HG03342 (cell line): ENCODE results near the gene XPO4.
A peak's percentile ranks its signal among the peaks of the same experiment; 100 is the strongest.
"Not testable (repeated sequence)": the region's sequence is repeated elsewhere in the genome, so short reads cannot be mapped to it uniquely, and the experiment has no call there.

ENCODE experiments used
- ATAC-seq: cut with Tn5 transposase; IDR thresholded peaks from one replicate; pipeline ENCODE4 v1.9.1; 2021; ENCODE audit warnings: mild to moderate bottlenecking, moderate library complexity; ENCODE audit not compliant: unreplicated experiment

Gene XPO4

DNA sequence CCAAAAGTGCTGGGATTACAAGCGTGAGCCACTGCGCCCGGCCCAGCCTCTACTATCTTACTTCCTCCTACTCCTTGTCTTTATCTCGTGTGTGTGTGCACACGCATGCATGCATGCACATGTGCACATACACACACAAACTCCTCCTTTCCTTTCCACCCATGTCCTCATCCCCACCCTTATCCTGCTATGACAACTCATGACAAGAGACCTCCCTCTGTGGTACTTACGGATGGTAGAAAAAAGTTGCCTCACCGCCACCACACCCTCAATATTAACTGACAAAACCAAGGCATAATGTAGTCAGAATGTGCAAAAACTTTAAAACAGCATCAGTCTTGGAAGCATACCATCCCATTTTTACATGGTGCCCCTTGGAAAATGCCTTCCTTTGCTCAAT is 112.9 kb downstream of the XPO4 start:
- no peak for ATAC-seq

DNA sequence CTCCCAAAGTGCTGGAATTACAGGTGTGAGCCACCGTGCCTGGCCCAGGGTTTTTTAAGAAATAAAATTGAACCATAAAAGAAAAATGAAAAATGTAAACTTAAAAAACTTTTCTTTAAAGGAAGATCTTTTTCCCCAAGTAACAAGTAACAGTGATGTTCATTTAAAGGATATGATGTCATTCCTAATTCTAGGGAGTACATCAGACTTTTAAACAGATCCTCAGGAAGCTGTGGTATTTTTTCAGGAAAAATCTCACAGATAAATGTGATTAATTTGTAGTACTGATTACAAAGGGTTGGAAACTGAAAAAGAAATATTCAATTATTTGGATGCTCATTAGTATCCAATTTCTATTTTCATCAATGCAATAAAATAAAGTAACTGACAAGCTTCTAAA is 114.2 kb downstream of the XPO4 start:
- ATAC-seq = no peak

- ATAC-seq = no peak
Measured at GRCh38 chr13:20787180-20787579, 115.4 kb downstream of the XPO4 start.

- ATAC-seq = no peak
Measured at GRCh38 chr13:20782116-20782708, 120.3 kb downstream of the XPO4 start.

- ATAC-seq = no peak
Measured at GRCh38 chr13:20780317-20780716, 122.2 kb downstream of the XPO4 start.

DNA sequence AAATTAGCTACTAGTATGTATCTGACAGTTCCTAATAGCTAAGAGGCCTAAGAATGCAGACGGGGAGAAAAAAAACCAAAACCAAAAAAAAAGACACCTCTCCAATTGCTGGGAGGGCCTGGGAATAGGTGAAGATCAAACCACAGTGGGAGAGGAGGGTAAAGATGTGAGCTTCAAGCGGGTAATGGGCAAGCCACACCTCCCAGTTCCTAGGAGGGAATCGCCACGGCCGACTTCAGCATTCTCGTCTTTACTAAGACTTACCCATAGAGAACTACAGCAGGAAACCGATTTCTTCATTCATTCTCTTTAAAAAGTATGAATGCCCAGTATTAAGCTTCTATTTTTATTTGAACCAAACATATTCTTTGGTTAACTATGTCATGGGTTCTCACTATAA is 123.1 kb downstream of the XPO4 start:
- no peak for ATAC-seq

DNA sequence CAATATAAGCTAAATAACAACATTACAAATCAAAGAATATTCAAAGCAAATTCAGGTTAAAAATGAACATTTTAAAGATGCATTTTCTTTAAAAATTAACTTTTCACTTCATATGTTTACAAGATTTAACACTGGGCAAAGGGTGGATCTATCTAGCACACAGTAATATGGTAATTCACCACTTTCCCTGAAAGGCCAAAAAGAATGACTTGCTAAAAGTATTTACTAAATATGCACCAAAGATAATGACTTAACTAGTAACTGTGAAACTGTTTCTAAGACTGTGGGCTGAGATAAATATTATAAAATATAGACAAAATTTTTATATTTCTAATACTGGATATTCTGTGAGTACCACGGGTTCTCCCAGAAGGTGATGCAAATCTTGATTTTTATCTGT is 124.2 kb downstream of the XPO4 start:
- ATAC-seq = no peak

GRCh38 chr13:20776751-20777150 is 125.8 kb downstream of the XPO4 start:
- no peak for ATAC-seq

GRCh38 chr13:20775961-20776360 is 126.6 kb downstream of the XPO4 start:
- ATAC-seq = no peak

- no peak for ATAC-seq
Measured at GRCh38 chr13:20774746-20775145, 127.8 kb downstream of the XPO4 start.

DNA sequence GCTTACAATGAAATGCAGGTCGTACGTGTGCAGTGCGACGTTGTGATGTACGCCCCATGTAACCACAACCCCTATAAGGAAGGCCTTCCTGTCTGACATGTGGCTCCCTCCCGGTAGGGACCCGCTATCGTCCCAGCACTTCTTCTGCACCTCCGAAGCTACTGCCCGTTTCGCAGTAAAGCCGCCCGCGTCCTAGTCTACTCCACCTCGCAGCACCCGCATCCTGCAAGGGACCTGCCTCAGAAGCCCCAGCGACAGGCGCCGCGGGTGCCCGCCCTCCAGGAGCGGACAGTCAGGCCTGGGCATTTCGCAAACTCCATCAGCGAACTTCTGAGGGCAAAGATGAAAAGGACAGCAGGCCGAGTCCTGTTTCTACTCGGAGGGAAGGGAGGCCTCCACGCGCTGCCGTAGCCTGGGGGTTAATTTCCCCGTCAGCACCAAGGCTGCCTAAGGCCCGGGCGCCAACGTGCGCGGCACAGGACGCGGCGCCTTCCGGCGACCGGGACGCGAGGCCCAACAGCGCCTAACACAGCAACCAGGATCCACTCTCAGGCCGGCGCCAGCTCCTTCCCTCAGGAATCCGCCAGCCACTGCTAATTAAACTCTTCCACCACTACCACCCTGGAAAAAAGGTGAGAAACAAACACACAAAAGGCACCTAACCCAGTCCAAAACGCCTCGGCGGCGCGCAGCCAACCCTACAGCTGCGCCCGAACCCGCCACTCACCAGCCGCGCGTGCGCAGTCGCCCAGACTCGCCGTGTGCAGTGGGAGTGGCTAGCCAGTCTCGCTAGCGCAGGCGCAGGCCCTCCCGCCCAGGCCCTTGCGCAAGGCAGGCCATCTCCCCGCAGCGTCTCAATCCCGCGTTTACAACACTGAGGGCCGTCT is 129.1 kb downstream of the XPO4 start, which contains the start of gene EEF1AKMT1:
TSS of gene EEF1AKMT1 (minus strand) at position 768 of the 887 bp plus-strand sequence. CDS start 16,363 bp downstream, outside the sequence.
- ATAC-seq = peak; percentile 82

- ATAC-seq = no peak
Measured at GRCh38 chr13:20772401-20773131, 130.0 kb downstream of the XPO4 start.

- ATAC-seq = no peak
Measured at GRCh38 chr13:20769834-20770233, 132.7 kb downstream of the XPO4 start.

DNA sequence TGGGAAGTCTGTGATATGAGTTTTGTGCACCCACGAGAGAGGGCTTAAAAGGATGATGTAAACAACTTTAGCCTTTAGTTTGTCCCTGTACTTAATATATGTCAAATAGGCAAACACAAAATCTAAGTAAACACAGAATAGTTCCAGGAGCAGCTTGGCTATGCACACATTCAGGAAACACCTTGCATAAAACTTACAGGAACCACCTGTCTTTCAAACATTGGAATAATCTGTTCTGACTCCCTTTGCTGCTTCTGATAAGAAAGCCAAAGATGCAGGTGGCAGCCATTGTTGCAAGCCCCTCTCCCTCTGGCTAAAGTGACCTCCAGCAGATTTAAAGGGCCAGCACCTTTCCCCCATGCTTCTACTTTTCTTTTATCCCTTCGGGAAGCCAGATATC is 133.5 kb downstream of the XPO4 start:
- no peak for ATAC-seq

GRCh38 chr13:20767309-20767943 is 135.1 kb downstream of the XPO4 start:
- ATAC-seq = no peak

DNA sequence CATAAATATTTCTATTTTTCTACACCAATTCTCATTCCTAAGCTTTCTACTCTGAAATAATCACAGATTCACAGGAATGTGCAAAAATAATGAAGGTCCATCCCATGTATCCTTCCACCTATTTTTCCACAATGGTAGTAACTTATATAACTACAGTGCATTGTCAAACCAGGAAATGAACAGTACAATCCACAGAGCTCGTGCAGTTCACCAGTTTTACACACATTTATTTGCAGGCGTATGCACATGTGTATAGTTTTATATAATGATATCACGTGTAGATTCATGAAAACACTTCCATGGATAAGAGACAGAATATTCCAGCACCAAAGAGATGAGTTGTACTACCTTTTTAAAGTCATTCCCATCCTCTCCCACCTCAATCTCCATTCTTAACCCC is 141.7 kb downstream of the XPO4 start:
- no peak for ATAC-seq

GRCh38 chr13:20754009-20754408 is 148.5 kb downstream of the XPO4 start:
- no peak for ATAC-seq

DNA sequence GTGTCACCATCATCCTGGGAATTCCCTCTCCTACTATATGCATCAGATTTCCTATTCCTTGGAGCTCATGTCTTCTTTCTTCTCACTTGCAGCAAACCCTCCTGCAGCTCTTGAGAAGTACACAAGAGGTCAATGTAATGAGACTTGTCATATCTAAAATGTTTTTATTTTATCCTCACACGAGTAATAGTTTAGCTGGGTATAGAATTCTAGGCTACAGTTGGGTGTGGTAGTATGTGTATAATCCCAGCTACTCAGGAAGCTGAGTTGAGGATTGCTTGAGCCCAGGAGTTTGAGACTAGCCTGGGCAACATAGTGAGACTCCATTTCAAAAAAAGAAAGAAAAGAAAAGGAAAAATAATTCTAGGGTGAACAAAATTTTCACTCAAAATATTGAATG is 153.2 kb downstream of the XPO4 start:
- no peak for ATAC-seq

GRCh38 chr13:20743830-20744404 is 158.6 kb downstream of the XPO4 start:
- ATAC-seq = not testable (repeated sequence)

DNA sequence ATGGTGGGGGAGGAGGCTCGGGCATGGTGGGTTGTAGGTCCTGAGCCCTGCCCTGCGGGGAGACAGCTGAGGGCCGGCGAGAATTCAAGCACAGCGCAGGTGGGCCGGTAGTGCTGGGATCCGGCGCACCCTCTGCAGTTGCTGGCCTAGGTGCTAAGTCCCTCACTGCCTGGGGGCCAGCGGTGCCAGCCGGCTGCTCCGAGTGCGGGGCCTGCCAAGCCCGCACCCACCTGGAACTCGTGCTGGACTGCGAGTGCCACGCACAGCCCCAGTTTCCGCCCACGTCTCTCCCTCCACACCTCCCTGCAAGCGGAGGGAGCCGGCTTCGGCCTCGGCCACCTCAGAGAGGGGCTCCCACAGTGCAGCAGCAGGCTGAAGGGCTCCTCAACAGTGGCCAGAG is 162.5 kb downstream of the XPO4 start:
- no peak for ATAC-seq

DNA sequence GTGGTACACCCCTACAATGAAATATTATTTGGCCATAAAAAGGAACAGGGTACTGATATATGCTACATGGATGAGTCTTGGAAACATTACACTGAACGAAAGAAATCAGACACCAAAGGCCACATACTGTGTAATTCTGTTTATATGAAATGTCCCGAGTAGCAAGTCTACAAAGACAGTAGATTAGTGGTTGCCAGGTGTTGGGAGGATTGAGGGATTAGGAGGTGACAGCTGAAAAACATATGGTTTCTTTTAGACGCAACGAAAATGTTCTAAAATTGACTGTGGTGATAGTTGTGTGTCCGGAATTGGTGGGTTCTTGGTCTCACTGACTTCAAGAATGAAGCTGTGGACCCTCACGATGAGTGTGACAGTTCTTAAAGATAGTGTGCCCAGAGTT is 163.9 kb downstream of the XPO4 start:
- ATAC-seq = no peak
